GM10847 (cell line): ENCODE measurements around the gene OCA2.

Experiments
- POLR2A ChIP-seq: IDR thresholded peaks from 2 replicates; pipeline ENCODE4 v1.6.1; 2011; ENCODE audit not compliant: insufficient read length; ENCODE audit errors: extremely low read depth

The OCA2 gene

GRCh38 chr15:28096670-28097431 is 2.3 kb downstream of the OCA2 start:
- no peak for TF ChIP-seq POLR2A

GRCh38 chr15:28096411-28096669 is 2.8 kb downstream of the OCA2 start:
- no peak for TF ChIP-seq POLR2A

- no peak for TF ChIP-seq POLR2A
Measured at GRCh38 chr15:28094732-28095521, 4.2 kb downstream of the OCA2 start.

GRCh38 chr15:28093752-28094535 is 5.2 kb downstream of the OCA2 start:
- no peak for TF ChIP-seq POLR2A

- TF ChIP-seq POLR2A: no peak
Measured at GRCh38 chr15:28091313-28091712, 7.8 kb downstream of the OCA2 start.

GRCh38 chr15:28086175-28086703 is 12.9 kb downstream of the OCA2 start:
- no peak for TF ChIP-seq POLR2A

- no peak for TF ChIP-seq POLR2A
Measured at GRCh38 chr15:28085489-28086174, 13.5 kb downstream of the OCA2 start.

GRCh38 chr15:28084547-28084946 is 14.6 kb downstream of the OCA2 start:
- no peak for TF ChIP-seq POLR2A

GRCh38 chr15:28082891-28083684 is 16.0 kb downstream of the OCA2 start:
- TF ChIP-seq POLR2A: no peak

GRCh38 chr15:28081594-28081993 is 17.5 kb downstream of the OCA2 start:
- TF ChIP-seq POLR2A: no peak

GRCh38 chr15:28080386-28080785 is 18.7 kb downstream of the OCA2 start:
- no peak for TF ChIP-seq POLR2A

GRCh38 chr15:28079313-28079969 is 19.7 kb downstream of the OCA2 start:
- TF ChIP-seq POLR2A: no peak

GRCh38 chr15:28078191-28078719 is 20.9 kb downstream of the OCA2 start:
- TF ChIP-seq POLR2A: no peak

- no peak for TF ChIP-seq POLR2A
Measured at GRCh38 chr15:28075573-28075972, 23.5 kb downstream of the OCA2 start.
